ENCODE results near the gene IQSEC2.

The IQSEC2 gene
- long read RNA-seq, donor 1, partial matches to known transcripts: 0 of 5 reads
- long read RNA-seq, donor 1, other reads (novel, unspliced or antisense): 0 of 5 reads
- long read RNA-seq, donor 2, partial matches to known transcripts: 0 of 3 reads
- long read RNA-seq, donor 2, other reads (novel, unspliced or antisense): 0 of 3 reads
- long read RNA-seq, donor 3, full-length matches to known transcripts: 4 of 4 reads
- long read RNA-seq, donor 3, partial matches to known transcripts: 0 of 4 reads
- long read RNA-seq, donor 3, other reads (novel, unspliced or antisense): 0 of 4 reads
- long read RNA-seq, donor 4, partial matches to known transcripts: 0 of 6 reads
- long read RNA-seq, donor 4, other reads (novel, unspliced or antisense): 0 of 6 reads
- long read RNA-seq, donor 5, transcript IQSEC2-210 (3 exons, 936 nt): major isoform, 8 of 9 reads
- long read RNA-seq, donor 5, partial matches to known transcripts: 0 of 9 reads
- long read RNA-seq, donor 5, other reads (novel, unspliced or antisense): 0 of 9 reads
- long read RNA-seq, donor 6, partial matches to known transcripts: 0 of 4 reads
- long read RNA-seq, donor 6, other reads (novel, unspliced or antisense): 0 of 4 reads
- long read RNA-seq, donor 7, partial matches to known transcripts: 0 of 3 reads
- long read RNA-seq, donor 7, other reads (novel, unspliced or antisense): 0 of 3 reads
- long read RNA-seq, donor 8, partial matches to known transcripts: 0 of 5 reads
- long read RNA-seq, donor 8, other reads (novel, unspliced or antisense): 0 of 5 reads

GRCh38 chrX:53281321-53281822 lies at the start of gene IQSEC2:
Gene IQSEC2 (minus strand): TSS chrX:53281584.
- DNase-seq: peak; percentile 62

GRCh38 chrX:53330331-53330730 lies 48.9 kb upstream of the IQSEC2 start:
- no peak for DNase-seq

- DNase-seq: no peak
Measured at GRCh38 chrX:53324803-53325202, 43.4 kb upstream of the IQSEC2 start.

DNA sequence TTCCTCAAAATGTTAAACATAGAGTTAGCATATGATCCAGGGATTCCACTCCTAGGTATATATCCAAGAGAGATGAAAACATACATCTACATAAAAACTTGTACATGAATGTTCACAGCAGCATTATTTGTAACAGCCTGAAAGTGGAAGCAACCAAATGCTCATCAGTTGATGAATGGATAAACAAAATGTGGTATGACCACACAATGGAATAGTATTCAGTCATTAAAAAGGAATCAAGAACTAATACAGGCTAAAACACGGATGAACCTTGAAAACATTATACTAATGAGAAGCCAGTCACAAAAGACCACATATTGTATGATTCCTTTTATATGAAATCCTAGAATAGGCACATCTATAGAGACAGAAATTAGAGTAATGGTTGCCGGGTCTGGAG lies 42.7 kb upstream of the IQSEC2 start:
- DNase-seq: no peak

DNA sequence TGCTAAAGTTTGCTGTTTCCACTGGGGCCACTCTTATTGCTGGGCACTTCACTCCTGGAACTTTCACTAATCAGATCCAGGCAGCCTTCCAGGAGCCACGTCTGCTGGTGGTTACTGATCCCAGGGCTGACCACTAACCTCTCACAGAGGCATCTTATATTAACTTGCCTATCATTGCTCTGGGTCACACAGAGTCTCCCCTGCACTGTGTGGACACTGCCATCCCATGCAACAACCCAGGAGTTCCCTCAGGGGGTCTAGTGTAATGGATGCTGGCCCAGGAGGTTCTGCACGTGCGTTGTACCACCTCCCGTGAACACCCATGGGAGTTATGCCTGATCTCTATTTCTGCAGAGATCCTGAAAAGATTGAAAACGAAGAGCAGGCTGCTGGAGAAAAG lies 41.8 kb upstream of the IQSEC2 start:
- DNase-seq: no peak

GRCh38 chrX:53321943-53322497 lies 40.6 kb upstream of the IQSEC2 start:
- DNase-seq: no peak

- no peak for DNase-seq
Measured at GRCh38 chrX:53321230-53321942, 40.0 kb upstream of the IQSEC2 start.

- DNase-seq: peak; percentile 61
Measured at GRCh38 chrX:53320543-53321229, 39.3 kb upstream of the IQSEC2 start.

DNA sequence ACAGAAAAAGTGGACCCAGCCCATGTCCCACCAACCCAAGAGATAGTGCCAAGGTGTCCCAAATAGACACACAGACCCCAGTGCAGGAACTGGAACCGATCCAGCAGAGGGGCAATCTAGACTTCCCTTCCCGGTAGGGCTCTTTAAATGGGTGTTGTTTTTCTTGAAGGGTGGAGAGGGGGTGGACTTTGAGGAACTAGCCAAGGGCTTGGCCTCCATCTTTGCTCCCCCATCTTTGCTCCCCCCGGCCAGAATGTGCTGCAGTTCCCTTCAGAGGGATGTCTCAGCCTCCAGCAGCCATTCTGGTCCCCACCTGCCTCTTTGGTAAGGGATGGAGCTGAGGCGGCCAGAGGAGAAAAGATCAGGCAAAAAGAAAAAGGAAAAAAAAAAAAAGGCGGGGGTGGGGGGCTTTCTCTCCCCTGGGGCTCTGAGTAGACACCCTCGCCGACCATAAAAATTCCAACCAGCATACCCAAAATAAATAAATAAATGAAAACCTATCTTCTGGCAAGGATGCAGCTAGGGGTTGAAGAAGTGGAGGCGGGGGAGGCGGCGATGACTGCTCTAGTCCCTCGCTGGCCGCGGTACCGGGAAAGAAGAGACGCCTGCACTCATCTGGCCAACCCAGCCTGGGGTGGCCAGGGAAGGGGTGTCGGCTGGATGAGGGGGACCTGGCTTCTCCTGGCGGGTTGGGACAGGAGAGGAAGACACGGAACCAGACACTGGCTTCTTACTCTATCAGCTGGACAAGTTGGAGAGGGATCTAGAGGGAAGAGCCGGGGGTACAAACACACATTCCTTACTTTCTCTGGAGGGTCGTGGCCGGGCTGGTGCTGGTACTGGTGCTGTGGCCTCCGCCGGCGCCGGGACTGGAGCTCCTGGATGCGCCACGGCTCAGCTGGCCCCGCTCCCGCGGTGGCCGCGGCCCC lies 38.5 kb upstream of the IQSEC2 start:
- peak; percentile 31 for DNase-seq

- no peak for DNase-seq
Measured at GRCh38 chrX:53318766-53319353, 37.5 kb upstream of the IQSEC2 start.

- DNase-seq: peak; percentile 54
Measured at GRCh38 chrX:53317365-53318069, 36.1 kb upstream of the IQSEC2 start.

- DNase-seq: no peak
Measured at GRCh38 chrX:53316860-53317237, 35.5 kb upstream of the IQSEC2 start.

GRCh38 chrX:53316111-53316859 lies 34.9 kb upstream of the IQSEC2 start:
- DNase-seq: no peak

DNA sequence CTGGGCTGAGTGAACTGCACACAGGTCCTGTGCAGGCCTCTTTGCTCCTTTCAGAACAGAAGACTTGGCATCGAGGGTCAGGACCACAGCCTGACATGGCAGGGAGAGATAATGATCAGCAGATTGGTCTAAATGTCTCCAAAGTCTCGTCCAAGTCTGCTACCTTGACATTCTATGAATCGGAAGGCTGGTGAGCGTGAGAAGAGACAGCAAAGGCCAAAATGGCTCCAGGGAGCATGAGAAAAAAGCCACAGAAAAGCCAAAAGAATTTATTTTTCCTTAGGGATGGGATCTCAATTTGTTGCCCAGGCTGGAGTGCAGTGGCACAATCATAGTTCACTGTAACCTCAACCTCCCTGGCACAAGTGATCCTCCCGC lies 32.3 kb upstream of the IQSEC2 start:
- no peak for DNase-seq

DNA sequence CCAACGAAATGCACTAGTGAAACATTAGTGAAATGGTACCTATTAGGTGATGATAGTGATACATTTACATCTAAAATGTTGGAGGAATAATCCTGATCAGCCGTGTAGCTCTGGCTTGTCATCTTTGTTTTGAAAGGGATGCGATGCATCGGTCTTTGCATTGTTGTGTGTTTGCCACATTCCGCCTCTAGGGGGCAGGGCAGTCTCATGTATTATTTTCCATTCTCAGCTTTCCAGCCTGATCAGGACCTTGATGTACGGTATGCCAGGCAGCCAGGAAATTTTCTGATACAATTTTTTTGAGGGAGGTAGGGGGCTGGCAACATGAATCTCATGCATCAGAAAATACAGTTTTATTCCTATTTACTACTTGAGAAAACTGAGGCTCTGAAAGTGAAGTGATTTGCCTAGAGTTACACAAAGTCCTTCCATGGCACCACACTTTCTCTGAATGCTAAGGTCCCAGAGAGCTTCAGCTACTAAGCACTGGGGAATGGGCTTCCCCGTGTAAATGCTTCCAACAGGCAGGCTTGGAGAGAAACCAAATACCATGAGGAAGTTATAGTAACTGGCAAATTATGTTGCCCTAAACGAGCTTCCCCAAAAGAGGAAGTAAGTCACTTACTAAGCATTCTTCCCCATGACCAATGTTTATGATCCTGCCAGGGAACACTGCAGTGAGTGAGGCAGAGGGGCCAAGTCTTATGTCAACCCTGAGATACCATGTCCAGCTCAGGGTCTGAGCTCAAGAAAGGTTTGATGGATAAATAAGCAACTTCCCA lies 31.8 kb upstream of the IQSEC2 start:
- DNase-seq: no peak

DNA sequence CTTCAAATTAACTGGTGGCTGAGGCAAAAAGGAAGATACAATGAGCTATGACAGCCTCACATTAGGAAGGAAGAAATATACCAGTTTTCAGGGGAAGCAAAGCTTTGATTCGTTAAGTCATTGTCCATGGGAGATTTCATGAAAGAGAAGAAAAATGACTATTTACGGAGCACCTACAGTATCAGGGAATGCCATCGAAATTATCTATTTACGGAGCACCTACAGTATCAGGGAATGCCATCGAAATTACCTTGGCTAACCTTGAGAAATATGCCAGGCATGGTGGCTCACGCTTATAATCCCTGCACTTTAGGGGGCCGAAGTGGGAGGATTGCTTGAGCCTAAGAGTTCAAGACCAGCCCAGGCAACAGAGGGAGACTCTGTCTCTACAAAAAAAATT lies 28.5 kb upstream of the IQSEC2 start:
- DNase-seq: no peak

- no peak for DNase-seq
Measured at GRCh38 chrX:53308836-53309235, 27.5 kb upstream of the IQSEC2 start.
